Neural progenitor cell (in vitro differentiated cells): Measurements from ENCODE around the gene STK40.

Experiments used
- EZH2 ChIP-seq: fragments of 200-600 bp; sonication (generic); IDR thresholded peaks from 2 replicates; pipeline ENCODE4 v1.6.1; 2017; ENCODE audit warnings: antibody characterized with exemption, mild to moderate bottlenecking, moderate library complexity
- TF ChIP-seq, protein P1 (sequence below): fragments of 200-600 bp; sonication (generic); IDR thresholded peaks from 2 replicates; pipeline ENCODE4 v1.5.1; 2017; ENCODE audit warnings: antibody characterized with exemption, mild to moderate bottlenecking

DNA sequence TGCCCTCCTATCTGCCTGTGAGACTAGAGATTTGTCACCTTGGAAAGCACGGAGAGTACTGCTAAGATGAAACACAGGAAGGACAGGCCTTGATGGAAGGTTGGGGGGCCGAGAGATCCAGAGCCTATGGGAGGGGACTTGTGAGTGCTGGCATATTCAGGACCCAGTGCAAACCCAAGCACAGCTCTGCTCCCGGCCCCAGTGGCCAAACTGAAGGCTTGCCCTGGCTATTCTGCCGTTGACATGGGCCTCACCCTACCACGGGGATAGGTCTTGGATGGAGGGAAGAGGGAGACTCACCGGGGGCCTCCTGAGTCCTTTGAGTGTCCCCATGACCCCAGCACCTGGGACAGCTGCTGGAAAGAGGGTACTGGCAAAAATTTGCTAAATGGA lies 57.6 kb downstream of the STK40 start:
- no peak for TF ChIP-seq EZH2
- TF ChIP-seq, protein P1, sequence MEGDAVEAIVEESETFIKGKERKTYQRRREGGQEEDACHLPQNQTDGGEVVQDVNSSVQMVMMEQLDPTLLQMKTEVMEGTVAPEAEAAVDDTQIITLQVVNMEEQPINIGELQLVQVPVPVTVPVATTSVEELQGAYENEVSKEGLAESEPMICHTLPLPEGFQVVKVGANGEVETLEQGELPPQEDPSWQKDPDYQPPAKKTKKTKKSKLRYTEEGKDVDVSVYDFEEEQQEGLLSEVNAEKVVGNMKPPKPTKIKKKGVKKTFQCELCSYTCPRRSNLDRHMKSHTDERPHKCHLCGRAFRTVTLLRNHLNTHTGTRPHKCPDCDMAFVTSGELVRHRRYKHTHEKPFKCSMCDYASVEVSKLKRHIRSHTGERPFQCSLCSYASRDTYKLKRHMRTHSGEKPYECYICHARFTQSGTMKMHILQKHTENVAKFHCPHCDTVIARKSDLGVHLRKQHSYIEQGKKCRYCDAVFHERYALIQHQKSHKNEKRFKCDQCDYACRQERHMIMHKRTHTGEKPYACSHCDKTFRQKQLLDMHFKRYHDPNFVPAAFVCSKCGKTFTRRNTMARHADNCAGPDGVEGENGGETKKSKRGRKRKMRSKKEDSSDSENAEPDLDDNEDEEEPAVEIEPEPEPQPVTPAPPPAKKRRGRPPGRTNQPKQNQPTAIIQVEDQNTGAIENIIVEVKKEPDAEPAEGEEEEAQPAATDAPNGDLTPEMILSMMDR: no peak
